Prostate gland (tissue), 2 donors: ENCODE measurements around the gene BMP3.

Experiments used
- CTCF ChIP-seq, 4 experiments: fragments of 200-600 bp in 2 of 4; fragments of 450-650 bp in 2 of 4; sonication (generic) in 2 of 4; IDR thresholded peaks; 1 replicate in 3 of 4; 2 replicates in 1 of 4; pipeline ENCODE4 v1.5.1; 2016 to 2019; ENCODE audit warnings: antibody characterized with exemption in 4 of 4, mild to moderate bottlenecking in 2 of 4, moderate library complexity in 2 of 4
- POLR2A ChIP-seq: fragments of 450-650 bp; IDR thresholded peaks from one replicate; pipeline ENCODE4 v1.6.1; 2016; ENCODE audit warnings: antibody characterized with exemption, mild to moderate bottlenecking

- TF ChIP-seq CTCF (IDR thresholded peaks at IDR 0.05) (no peak), POLR2A (no peak)
Observed at GRCh38 chr4:81021981-81022380, 8.5 kb upstream of the BMP3 start.
